Stimulated activated memory B cell treated with anti-CD40 and anti-IgM and Interleukin-4, amounts not matched to agents 10 μg/mL and 1 μg/mL and 100 μg/mL, for 72 hours (primary cell): Measurements from ENCODE around the gene NEURL2.

Experiments
- ATAC-seq: fragments of 150-1000 bp; cut with Tn5 transposase; 2 replicates; pipeline ENCODE4 v1.10.0; 2021
- H3K27ac Mint-ChIP-seq: one replicate; pipeline ENCODE4 v1.8.0; 2022; ENCODE audit warnings: mild to moderate bottlenecking, mixed read lengths
- H3K27me3 Mint-ChIP-seq: one replicate; pipeline ENCODE4 v1.8.0; 2022; ENCODE audit warnings: mixed read lengths
- H3K36me3 Mint-ChIP-seq: one replicate; pipeline ENCODE4 v1.8.0; 2022; ENCODE audit warnings: mixed read lengths
- H3K4me1 Mint-ChIP-seq: one replicate; pipeline ENCODE4 v1.8.0; 2022; ENCODE audit warnings: mixed read lengths
- H3K4me3 Mint-ChIP-seq: one replicate; pipeline ENCODE4 v1.8.0; 2022; ENCODE audit warnings: mild to moderate bottlenecking, moderate library complexity, mixed read lengths
- H3K9me3 Mint-ChIP-seq: one replicate; pipeline ENCODE4 v1.8.0; 2022; ENCODE audit warnings: mixed read lengths

Gene NEURL2

DNA sequence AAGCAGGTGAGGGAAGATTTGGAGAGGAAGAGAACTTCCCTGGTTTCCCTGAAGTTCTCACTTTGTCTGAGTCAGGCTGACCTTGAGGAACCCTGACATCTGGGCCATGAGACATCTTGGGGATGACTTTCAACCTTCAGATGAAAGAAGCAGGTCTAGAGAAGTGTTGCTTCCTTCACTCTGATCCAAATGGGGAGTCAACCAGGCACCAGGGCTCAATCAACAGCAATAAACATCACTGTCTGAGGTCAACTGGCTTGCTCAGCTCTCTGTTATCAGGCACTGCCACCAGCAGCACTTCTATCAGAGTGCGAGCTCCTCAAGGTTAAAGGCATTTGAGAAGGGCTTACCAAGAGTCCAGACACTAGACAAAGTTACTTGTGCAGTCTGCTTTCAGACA is 40.1 kb downstream of the NEURL2 start:
- Mint-ChIP-seq H3K27me3 (no peaks in the 10 kb centered on the region), H3K9me3 (no peaks in the 10 kb centered on the region), H3K36me3 (peaks cover 37% of the 10 kb centered on the region), H3K27ac (no peak overlapping the region), H3K4me3 (no peak overlapping the region), H3K4me1 (peaks cover 9% of the 10 kb centered on the region)
- no peak for ATAC-seq

DNA sequence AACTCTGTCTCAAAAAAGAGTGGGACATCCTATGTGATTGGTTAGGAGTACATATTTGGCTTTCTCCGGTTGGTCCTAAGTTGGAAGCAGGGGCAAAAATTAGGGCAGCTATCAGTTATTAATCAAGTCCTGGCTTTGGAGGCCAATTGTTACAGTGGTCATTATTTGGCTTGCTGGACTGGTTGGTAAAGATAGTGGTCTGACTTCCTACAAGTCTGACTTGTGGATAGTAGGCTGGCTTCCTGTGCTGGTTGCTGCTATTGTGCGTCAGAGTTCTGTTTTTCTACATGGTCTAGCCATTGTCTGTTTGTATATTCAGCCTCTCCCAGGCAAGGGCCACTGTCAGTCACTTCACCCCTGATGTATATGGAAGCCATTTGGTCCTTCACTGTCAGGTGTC is 40.8 kb downstream of the NEURL2 start:
- Mint-ChIP-seq H3K36me3 (peaks cover 41% of the 10 kb centered on the region), H3K9me3 (no peaks in the 10 kb centered on the region), H3K27me3 (no peaks in the 10 kb centered on the region), H3K4me3 (no peak overlapping the region), H3K27ac (no peak overlapping the region), H3K4me1 (peaks cover 7% of the 10 kb centered on the region)
- no peak for ATAC-seq

DNA sequence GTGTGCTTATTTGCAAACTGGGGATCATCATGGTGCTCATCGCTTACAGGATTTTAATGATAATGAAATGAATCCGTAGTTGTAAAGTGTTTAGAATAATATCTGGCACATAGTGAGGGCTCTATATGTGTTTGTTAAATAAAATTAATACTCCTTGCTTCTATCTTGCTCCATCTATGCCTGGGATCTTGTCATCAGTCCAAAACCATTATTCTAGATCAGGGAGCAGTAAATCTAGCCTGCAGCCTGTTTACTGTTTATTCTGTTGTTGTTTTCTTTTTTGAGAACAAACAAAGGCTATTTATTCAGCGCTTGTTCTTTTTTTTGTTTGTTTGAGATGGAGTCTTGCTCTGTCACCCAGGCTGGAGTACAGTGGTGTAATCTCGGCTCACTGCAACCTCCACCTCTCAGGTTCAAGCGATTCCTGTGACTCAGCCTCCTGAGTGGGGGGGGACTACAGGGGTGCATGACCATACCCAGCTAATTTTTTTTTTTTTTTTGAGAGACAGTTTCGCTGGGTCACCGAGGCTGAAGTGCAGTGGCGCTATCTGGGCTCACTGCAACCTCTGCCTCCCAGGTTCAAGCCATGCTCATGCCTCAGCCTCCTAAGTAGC is 41.9 kb downstream of the NEURL2 start:
- ATAC-seq, result no peak
- H3K4me3 Mint-ChIP-seq, result no peak overlapping the region
- H3K9me3 Mint-ChIP-seq, result no peaks in the 10 kb centered on the region
- peaks cover 7% of the 10 kb centered on the region for H3K4me1 Mint-ChIP-seq
- no peaks in the 10 kb centered on the region for H3K27me3 Mint-ChIP-seq
- peaks cover 49% of the 10 kb centered on the region for H3K36me3 Mint-ChIP-seq
- H3K27ac Mint-ChIP-seq, result no peak overlapping the region

DNA sequence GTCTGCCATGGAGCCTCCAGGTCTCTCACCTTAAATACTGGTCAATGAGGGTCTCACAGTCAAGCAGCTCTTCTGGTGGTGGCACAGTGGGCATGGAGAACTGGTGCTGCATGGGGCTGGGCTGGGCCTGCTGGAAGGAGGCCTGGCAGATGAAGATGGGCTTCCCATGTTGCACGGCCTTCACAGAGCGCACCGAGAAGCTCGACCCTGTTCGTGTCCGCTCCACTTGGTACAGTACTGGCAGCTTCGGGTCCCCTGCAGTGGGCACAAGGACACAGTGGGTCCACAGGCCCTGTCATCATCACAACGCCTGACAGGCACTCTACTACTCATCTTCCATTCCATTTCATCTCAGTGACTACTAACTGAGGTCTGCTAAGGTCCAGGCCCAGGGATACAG is 42.6 kb downstream of the NEURL2 start:
- no peak overlapping the region for H3K27ac Mint-ChIP-seq
- H3K4me1 Mint-ChIP-seq, result peaks cover 2% of the 10 kb centered on the region
- no peaks in the 10 kb centered on the region for H3K27me3 Mint-ChIP-seq
- ATAC-seq, result no peak
- H3K9me3 Mint-ChIP-seq, result no peaks in the 10 kb centered on the region
- H3K36me3 Mint-ChIP-seq, result peaks cover 49% of the 10 kb centered on the region
- no peak overlapping the region for H3K4me3 Mint-ChIP-seq

DNA sequence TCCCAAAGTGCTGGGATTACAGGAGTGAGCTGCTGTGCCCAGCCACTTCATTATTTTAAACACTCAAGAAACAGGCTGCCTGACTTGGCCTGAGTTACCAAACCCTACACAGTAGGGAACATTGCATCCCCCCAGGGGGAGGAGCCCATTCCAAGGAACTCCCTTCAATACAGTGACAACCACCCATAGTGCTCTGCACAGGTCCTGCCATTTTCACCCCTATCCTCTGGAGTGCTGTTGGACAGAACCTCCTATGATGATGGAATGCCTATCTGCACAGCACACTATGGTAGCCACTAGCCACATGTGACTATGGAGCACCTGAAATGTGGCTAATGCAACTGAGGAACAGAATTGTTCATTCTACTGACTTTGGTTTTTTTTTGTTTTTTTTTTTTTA is 45.6 kb downstream of the NEURL2 start:
- Mint-ChIP-seq H3K27ac (no peak overlapping the region), H3K9me3 (no peaks in the 10 kb centered on the region), H3K4me3 (no peak overlapping the region), H3K27me3 (no peaks in the 10 kb centered on the region), H3K36me3 (peaks cover 45% of the 10 kb centered on the region), H3K4me1 (peaks cover 16% of the 10 kb centered on the region)
- ATAC-seq, result no peak

GRCh38 chr20:45843506-45843905 is 47.5 kb downstream of the NEURL2 start:
- Mint-ChIP-seq H3K36me3 (peaks cover 31% of the 10 kb centered on the region), H3K4me3 (no peak overlapping the region), H3K9me3 (no peaks in the 10 kb centered on the region), H3K27me3 (no peaks in the 10 kb centered on the region), H3K27ac (no peak overlapping the region), H3K4me1 (peaks cover 16% of the 10 kb centered on the region)
- no peak for ATAC-seq

DNA sequence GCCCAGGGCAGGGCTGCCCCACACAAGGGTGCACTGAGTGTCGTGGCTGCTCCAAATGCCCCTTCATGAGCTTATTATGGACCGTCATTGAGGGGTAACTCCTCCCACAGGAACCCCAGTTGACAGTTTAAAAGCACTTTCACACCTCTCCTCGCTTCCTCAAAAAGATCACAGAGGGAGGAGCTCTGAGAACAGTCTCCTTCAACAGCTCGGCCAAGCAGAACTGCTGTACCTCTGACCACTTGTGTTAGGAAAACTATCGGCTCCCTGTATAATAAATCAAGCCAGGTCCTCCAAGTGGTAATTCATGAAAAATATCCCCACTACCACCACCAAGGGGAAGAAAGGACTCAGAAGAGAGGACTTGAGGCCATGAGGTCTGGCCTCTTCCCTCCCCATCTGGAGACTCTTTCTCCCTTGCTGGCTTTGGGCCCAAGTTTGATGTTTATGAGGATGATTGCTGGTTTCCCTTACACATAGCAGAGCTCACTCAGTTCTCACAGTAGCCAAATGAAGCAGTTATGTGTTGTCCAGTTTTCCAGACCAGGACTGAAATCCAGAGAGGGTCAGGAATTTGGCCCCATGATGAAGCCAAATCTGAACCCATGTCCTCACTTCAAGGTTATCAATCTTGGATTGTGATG is 48.7 kb downstream of the NEURL2 start:
- Mint-ChIP-seq H3K27ac (peak overlapping the region; percentile 77), H3K27me3 (no peaks in the 10 kb centered on the region), H3K9me3 (no peaks in the 10 kb centered on the region)

DNA sequence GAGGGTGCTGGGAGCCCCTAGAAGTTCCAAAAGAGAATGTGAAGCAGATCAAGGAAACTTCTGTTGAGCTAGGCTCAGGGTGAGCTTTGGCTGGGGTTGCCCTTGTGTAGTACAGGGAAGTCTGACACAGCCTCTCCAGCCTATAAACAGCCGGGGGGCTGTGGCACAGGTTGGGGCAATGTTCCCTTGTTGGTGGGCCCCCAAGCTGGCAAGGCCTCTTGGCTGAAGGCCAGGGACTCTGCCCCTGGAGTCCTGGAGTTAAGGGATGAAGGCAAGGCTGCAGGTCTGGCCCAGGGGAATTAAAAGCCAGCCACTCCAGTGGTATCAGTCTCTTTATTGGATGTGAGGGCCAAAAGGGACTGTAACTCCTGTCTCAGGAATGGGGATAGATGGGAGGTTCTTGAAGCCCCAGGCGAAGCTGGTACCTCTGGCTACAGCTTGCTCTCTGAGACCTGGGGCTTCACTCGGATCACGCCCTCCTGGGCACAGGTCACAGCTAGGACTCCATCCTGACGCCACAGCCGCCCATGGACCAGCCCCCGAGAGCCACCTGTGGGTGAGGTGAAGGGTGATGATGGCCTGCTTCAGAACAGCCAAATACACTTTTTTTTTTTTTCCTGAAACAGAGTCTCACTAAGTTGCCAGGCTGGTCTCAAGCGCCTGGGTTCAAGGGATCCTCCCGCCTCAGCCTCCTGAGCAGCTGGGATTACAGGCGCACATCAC is 49.4 kb downstream of the NEURL2 start:
- peaks cover 25% of the 10 kb centered on the region for H3K36me3 Mint-ChIP-seq
- H3K4me3 Mint-ChIP-seq, result no peak overlapping the region
- peaks cover 16% of the 10 kb centered on the region for H3K4me1 Mint-ChIP-seq

More for the DNA sequence above, 48.7 kb downstream of the NEURL2 start:
- no peak overlapping the region for H3K4me3 Mint-ChIP-seq
- peaks cover 16% of the 10 kb centered on the region for H3K4me1 Mint-ChIP-seq
- H3K36me3 Mint-ChIP-seq, result peaks cover 27% of the 10 kb centered on the region
- ATAC-seq, result peak; percentile 94

DNA sequence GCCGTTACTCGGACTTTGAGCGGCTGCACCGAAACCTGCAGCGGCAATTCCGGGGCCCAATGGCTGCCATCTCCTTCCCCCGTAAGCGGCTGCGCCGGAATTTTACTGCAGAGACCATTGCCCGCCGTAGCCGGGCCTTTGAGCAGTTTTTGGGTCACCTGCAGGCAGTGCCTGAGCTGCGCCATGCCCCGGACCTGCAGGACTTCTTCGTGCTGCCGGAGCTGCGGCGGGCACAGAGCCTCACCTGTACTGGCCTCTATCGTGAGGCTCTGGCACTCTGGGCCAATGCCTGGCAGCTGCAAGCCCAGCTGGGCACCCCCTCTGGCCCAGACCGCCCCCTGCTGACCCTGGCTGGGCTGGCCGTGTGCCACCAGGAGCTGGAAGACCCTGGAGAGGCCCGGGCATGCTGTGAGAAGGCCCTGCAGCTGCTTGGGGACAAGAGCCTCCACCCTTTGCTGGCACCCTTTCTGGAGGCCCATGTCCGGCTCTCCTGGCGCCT is 50.3 kb downstream of the NEURL2 start:
- peak overlapping the region; percentile 77 for H3K27ac Mint-ChIP-seq
- no peaks in the 10 kb centered on the region for H3K9me3 Mint-ChIP-seq
- no peak for ATAC-seq
- no peaks in the 10 kb centered on the region for H3K27me3 Mint-ChIP-seq
- H3K36me3 Mint-ChIP-seq, result peaks cover 22% of the 10 kb centered on the region
- peaks cover 16% of the 10 kb centered on the region for H3K4me1 Mint-ChIP-seq
- H3K4me3 Mint-ChIP-seq, result no peak overlapping the region

More for the DNA sequence above, 49.4 kb downstream of the NEURL2 start:
- Mint-ChIP-seq H3K9me3 (no peaks in the 10 kb centered on the region), H3K27ac (peak overlapping the region; percentile 77), H3K27me3 (no peaks in the 10 kb centered on the region)
- ATAC-seq, result no peak
